Progenitor cell of endocrine pancreas (in vitro differentiated cells): ENCODE data around the gene ATP2A3. TPM values are rescaled to one million over a fixed set of nuclear protein-coding genes. Genes with fewer than 3 reads are reported as not detected.

ENCODE experiments used
- DNase-seq: peaks from one replicate; pipeline ENCODE4 v3.0.0; 2021; ENCODE audit warnings: low spot score; ENCODE audit not compliant: unreplicated experiment
- H3K27ac Mint-ChIP-seq: 2 replicates; pipeline ENCODE4 v1.8.0; 2021; ENCODE audit warnings: mild to moderate bottlenecking, moderate library complexity, mixed read lengths
- H3K27me3 Mint-ChIP-seq: 2 replicates; pipeline ENCODE4 v1.8.0; 2021; ENCODE audit warnings: mixed read lengths
- H3K36me3 Mint-ChIP-seq: 2 replicates; pipeline ENCODE4 v1.8.0; 2022; ENCODE audit warnings: mixed read lengths; ENCODE audit not compliant: insufficient read depth
- H3K4me1 Mint-ChIP-seq: 2 replicates; pipeline ENCODE4 v1.8.0; 2021; ENCODE audit warnings: low read depth, mixed read lengths
- H3K4me3 Mint-ChIP-seq: 2 replicates; pipeline ENCODE4 v1.8.0; 2021; ENCODE audit warnings: low read depth, mild to moderate bottlenecking, moderate library complexity, mixed read lengths
- H3K9me3 Mint-ChIP-seq: 2 replicates; pipeline ENCODE4 v1.8.0; 2021; ENCODE audit warnings: low read depth, mixed read lengths
- total RNA-seq: library from RNA; stranded (reverse); gene quantifications from 2 replicates; pipeline ENCODE4 v1.2.1, GENCODE V29; 2021
- TF ChIP-seq, protein P1 (sequence below): fragments of 200-600 bp; sonication (generic); IDR thresholded peaks from one replicate; pipeline ENCODE4 v1.5.0; 2021; ENCODE audit warnings: antibody characterized with exemption, mild to moderate bottlenecking; ENCODE audit not compliant: unreplicated experiment

ATP2A3 gene
- total RNA-seq, 1 donor from 2014 or later, result 59.2 TPM

GRCh38 chr17:4007346-4008081 is 43.3 kb upstream of the ATP2A3 start:
- Mint-ChIP-seq H3K4me1 (peaks cover 17% of the 10 kb centered on the region), H3K27ac (peak overlapping the region; percentile 80), H3K36me3 (peaks cover 18% of the 10 kb centered on the region), H3K9me3 (no peaks in the 10 kb centered on the region), H3K4me3 (no peak overlapping the region), H3K27me3 (peaks cover 2% of the 10 kb centered on the region)
- TF ChIP-seq, protein P1, sequence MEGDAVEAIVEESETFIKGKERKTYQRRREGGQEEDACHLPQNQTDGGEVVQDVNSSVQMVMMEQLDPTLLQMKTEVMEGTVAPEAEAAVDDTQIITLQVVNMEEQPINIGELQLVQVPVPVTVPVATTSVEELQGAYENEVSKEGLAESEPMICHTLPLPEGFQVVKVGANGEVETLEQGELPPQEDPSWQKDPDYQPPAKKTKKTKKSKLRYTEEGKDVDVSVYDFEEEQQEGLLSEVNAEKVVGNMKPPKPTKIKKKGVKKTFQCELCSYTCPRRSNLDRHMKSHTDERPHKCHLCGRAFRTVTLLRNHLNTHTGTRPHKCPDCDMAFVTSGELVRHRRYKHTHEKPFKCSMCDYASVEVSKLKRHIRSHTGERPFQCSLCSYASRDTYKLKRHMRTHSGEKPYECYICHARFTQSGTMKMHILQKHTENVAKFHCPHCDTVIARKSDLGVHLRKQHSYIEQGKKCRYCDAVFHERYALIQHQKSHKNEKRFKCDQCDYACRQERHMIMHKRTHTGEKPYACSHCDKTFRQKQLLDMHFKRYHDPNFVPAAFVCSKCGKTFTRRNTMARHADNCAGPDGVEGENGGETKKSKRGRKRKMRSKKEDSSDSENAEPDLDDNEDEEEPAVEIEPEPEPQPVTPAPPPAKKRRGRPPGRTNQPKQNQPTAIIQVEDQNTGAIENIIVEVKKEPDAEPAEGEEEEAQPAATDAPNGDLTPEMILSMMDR, result no peak
- no peak for DNase-seq

- TF ChIP-seq, protein P1, result peak; percentile 28
- Mint-ChIP-seq H3K36me3 (peaks cover 16% of the 10 kb centered on the region), H3K4me3 (peak overlapping the region; percentile 2), H3K4me1 (peaks cover 17% of the 10 kb centered on the region), H3K9me3 (no peaks in the 10 kb centered on the region), H3K27me3 (peaks cover 2% of the 10 kb centered on the region), H3K27ac (peak overlapping the region; percentile 80)
- no peak for DNase-seq
Observed at GRCh38 chr17:4006745-4007211, 42.5 kb upstream of the ATP2A3 start.

- TF ChIP-seq, protein P1, result no peak
- Mint-ChIP-seq H3K9me3 (no peaks in the 10 kb centered on the region), H3K4me3 (no peak overlapping the region), H3K27ac (no peak overlapping the region), H3K4me1 (peaks cover 17% of the 10 kb centered on the region), H3K36me3 (peaks cover 16% of the 10 kb centered on the region), H3K27me3 (peaks cover 5% of the 10 kb centered on the region)
- no peak for DNase-seq
Observed at GRCh38 chr17:4006165-4006589, 41.9 kb upstream of the ATP2A3 start.

- no peak overlapping the region for H3K4me3 Mint-ChIP-seq
- H3K9me3 Mint-ChIP-seq, result no peaks in the 10 kb centered on the region
- no peak overlapping the region for H3K27ac Mint-ChIP-seq
- H3K27me3 Mint-ChIP-seq, result peaks cover 8% of the 10 kb centered on the region
- H3K36me3 Mint-ChIP-seq, result peaks cover 16% of the 10 kb centered on the region
- peaks cover 17% of the 10 kb centered on the region for H3K4me1 Mint-ChIP-seq
- DNase-seq, result no peak
- TF ChIP-seq, protein P1, result no peak
Observed at GRCh38 chr17:4005296-4006164, 41.3 kb upstream of the ATP2A3 start.

- Mint-ChIP-seq H3K4me1 (peaks cover 17% of the 10 kb centered on the region), H3K36me3 (peaks cover 16% of the 10 kb centered on the region), H3K9me3 (no peaks in the 10 kb centered on the region), H3K27ac (no peak overlapping the region), H3K4me3 (no peak overlapping the region), H3K27me3 (peaks cover 8% of the 10 kb centered on the region)
- TF ChIP-seq, protein P1, result peak; percentile 93
- peak; percentile 51 for DNase-seq
Observed at GRCh38 chr17:4004517-4005295, 40.5 kb upstream of the ATP2A3 start.
